ENCODE data around the gene DOCK4.

DNA sequence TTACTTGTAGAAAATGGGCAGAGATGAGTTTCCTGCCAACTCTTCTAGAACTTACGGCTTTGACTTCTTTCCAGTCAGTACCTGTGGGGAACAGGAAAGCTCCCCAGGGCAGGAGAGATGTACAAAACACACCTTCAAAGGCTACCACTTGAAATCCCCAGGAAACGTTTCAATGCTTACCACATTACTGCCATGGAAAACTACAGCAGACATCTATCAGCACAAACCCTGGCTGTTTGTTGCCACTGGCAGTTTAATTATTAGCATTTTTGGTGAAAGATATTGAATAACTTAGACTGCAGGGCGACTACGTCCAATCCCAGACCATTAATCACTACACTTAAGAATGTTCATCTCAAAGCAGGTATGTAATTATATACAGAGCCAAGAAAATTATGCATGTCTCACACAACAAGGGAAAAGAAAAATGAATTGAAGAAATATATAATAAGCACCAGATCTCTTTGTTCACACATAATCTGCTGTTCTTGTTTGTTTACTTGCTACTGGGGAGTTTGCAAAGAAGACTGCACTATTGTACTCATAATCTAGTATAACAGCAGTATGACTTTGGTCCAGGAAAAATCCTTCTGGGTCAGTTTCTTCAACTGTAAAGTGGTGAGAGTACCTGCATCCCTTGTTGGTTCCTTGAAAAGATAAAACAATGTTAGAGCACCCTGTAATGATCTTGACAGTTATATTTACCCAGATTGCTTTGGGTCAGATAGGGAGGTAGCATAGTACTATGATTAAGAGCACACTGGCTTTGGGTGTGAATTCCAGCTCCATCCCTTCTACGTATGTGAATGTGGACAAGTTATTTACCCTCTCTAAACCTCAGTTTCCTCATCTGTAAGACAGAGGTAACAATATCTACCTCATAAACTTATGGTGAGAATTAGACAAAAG, 138.3 kb downstream of the DOCK4 start:
- TF ChIP-seq EZH2phosphoT487 (IDR thresholded peaks at IDR 0.05; ENCODE audit: insufficient read depth, low read depth) (no peak), EZH2 (IDR thresholded peaks at IDR 0.05; ENCODE audit: insufficient read depth, poor library complexity, severe bottlenecking) (no peak)
